Measurements from ENCODE around the gene NOCT. TPM values are rescaled to one million over a fixed set of nuclear protein-coding genes. Genes with fewer than 3 reads are reported as not detected.
"Not testable (repeated sequence)": the region's sequence is repeated elsewhere in the genome, so short reads cannot be mapped to it uniquely, and the experiment has no call there.

NOCT gene
- total and polyA plus RNA-seq, 2 experiments from 2014 or later, result 9.9 to 20.8 TPM

- no peak overlapping the region for H2AFZ ChIP-seq
- H3K4me1 ChIP-seq (ENCODE audit: insufficient read depth), result no peaks in the 10 kb centered on the region
- no peaks in the 10 kb centered on the region for H4K20me1 ChIP-seq (ENCODE audit: insufficient read depth, poor library complexity, severe bottlenecking)
- no peaks in the 10 kb centered on the region for H3K79me2 ChIP-seq
- H3K9me2 ChIP-seq (replicated peaks; ENCODE audit: insufficient read depth), result no peaks in the 10 kb centered on the region
- H3K27me3 ChIP-seq, result no peaks in the 10 kb centered on the region
- no peak overlapping the region for H3K27ac ChIP-seq
- DNase-seq (ENCODE audit: low spot score), result no peak
- 90% methylated on average over 2 of the region's 2 CpGs for WGBS (ENCODE audit: low lambda C conversion rate, missing lambda C conversion rate)
- no peak overlapping the region for H3K4me2 ChIP-seq
- H3K36me3 ChIP-seq (replicated peaks; ENCODE audit: insufficient read depth, low read depth), result no peaks in the 10 kb centered on the region
- TF ChIP-seq CTCF (IDR thresholded peaks at IDR 0.05; ENCODE audit: poor library complexity), result no peak
- no peak for TF ChIP-seq EZH2 (IDR thresholded peaks at IDR 0.05; ENCODE audit: borderline replicate concordance)
- TF ChIP-seq EZH2phosphoT487 (IDR thresholded peaks at IDR 0.05; ENCODE audit: low read depth, severe bottlenecking, unreplicated experiment), result no peak
- no peak overlapping the region for H3K4me3 ChIP-seq
- no peaks in the 10 kb centered on the region for H3K9me3 ChIP-seq (ENCODE audit: low read depth)
These were observed 22.9 kb upstream of the NOCT start for GRCh38 chr4:138992676-138993075.

- Histone ChIP-seq H3K9me2 (replicated peaks; ENCODE audit: insufficient read depth) (no peaks in the 10 kb centered on the region), H3K4me2 (no peak overlapping the region), H3K9me3 (ENCODE audit: low read depth) (no peaks in the 10 kb centered on the region), H4K20me1 (ENCODE audit: insufficient read depth, poor library complexity, severe bottlenecking) (no peaks in the 10 kb centered on the region), H3K36me3 (replicated peaks; ENCODE audit: insufficient read depth, low read depth) (no peaks in the 10 kb centered on the region), H3K27me3 (no peaks in the 10 kb centered on the region), H3K79me2 (no peaks in the 10 kb centered on the region), H3K27ac (no peak overlapping the region), H3K4me1 (ENCODE audit: insufficient read depth) (no peaks in the 10 kb centered on the region), H3K4me3 (no peak overlapping the region), H2AFZ (no peak overlapping the region)
- no peak for DNase-seq (ENCODE audit: low spot score)
- TF ChIP-seq CTCF (IDR thresholded peaks at IDR 0.05; ENCODE audit: poor library complexity) (no peak), EZH2 (IDR thresholded peaks at IDR 0.05; ENCODE audit: borderline replicate concordance) (no peak), EZH2phosphoT487 (IDR thresholded peaks at IDR 0.05; ENCODE audit: low read depth, severe bottlenecking, unreplicated experiment) (no peak)
- WGBS (ENCODE audit: low lambda C conversion rate, missing lambda C conversion rate), result 68% methylated on average over 6 of the region's 6 CpGs
These were observed 19.5 kb upstream of the NOCT start for GRCh38 chr4:138996090-138996489.

- H3K36me3 ChIP-seq (replicated peaks; ENCODE audit: insufficient read depth, low read depth), result no peaks in the 10 kb centered on the region
- H3K4me1 ChIP-seq (ENCODE audit: insufficient read depth), result no peaks in the 10 kb centered on the region
- H4K20me1 ChIP-seq (ENCODE audit: insufficient read depth, poor library complexity, severe bottlenecking), result no peaks in the 10 kb centered on the region
- no peaks in the 10 kb centered on the region for H3K9me3 ChIP-seq (ENCODE audit: low read depth)
- no peaks in the 10 kb centered on the region for H3K9me2 ChIP-seq (replicated peaks; ENCODE audit: insufficient read depth)
- H3K4me3 ChIP-seq, result no peak overlapping the region
- no peaks in the 10 kb centered on the region for H3K27me3 ChIP-seq
- 97% methylated on average over 6 of the region's 6 CpGs for WGBS (ENCODE audit: low lambda C conversion rate, missing lambda C conversion rate)
- H3K4me2 ChIP-seq, result no peak overlapping the region
- no peak for TF ChIP-seq EZH2phosphoT487 (IDR thresholded peaks at IDR 0.05; ENCODE audit: low read depth, severe bottlenecking, unreplicated experiment)
- no peak for TF ChIP-seq CTCF (IDR thresholded peaks at IDR 0.05; ENCODE audit: poor library complexity)
- TF ChIP-seq EZH2 (IDR thresholded peaks at IDR 0.05; ENCODE audit: borderline replicate concordance), result no peak
- no peak overlapping the region for H2AFZ ChIP-seq
- H3K27ac ChIP-seq, result no peak overlapping the region
- H3K79me2 ChIP-seq, result no peaks in the 10 kb centered on the region
- no peak for DNase-seq (ENCODE audit: low spot score)
These were observed 15.9 kb upstream of the NOCT start for GRCh38 chr4:138999666-139000065.

GRCh38 chr4:139000134-139000533 lies 15.4 kb upstream of the NOCT start:
- WGBS (ENCODE audit: low lambda C conversion rate, missing lambda C conversion rate), result 93% methylated on average over 5 of the region's 5 CpGs
- H3K4me1 ChIP-seq (ENCODE audit: insufficient read depth); DNase-seq (ENCODE audit: low spot score); H3K36me3 ChIP-seq (replicated peaks; ENCODE audit: insufficient read depth, low read depth); H3K9me3 ChIP-seq (ENCODE audit: low read depth); H3K4me2 ChIP-seq; H3K27me3 ChIP-seq; H3K9me2 ChIP-seq (replicated peaks; ENCODE audit: insufficient read depth); H3K27ac ChIP-seq; H3K4me3 ChIP-seq; H4K20me1 ChIP-seq (ENCODE audit: insufficient read depth, poor library complexity, severe bottlenecking); H2AFZ ChIP-seq; H3K79me2 ChIP-seq: not testable (repeated sequence)

- not testable (repeated sequence) for H3K4me3 ChIP-seq; H3K9me2 ChIP-seq (replicated peaks; ENCODE audit: insufficient read depth); H3K9me3 ChIP-seq (ENCODE audit: low read depth); H3K4me2 ChIP-seq; H3K27ac ChIP-seq; H3K36me3 ChIP-seq (replicated peaks; ENCODE audit: insufficient read depth, low read depth); H4K20me1 ChIP-seq (ENCODE audit: insufficient read depth, poor library complexity, severe bottlenecking); H2AFZ ChIP-seq; DNase-seq (ENCODE audit: low spot score); H3K4me1 ChIP-seq (ENCODE audit: insufficient read depth); H3K27me3 ChIP-seq; H3K79me2 ChIP-seq
- 84% methylated on average over 7 of the region's 7 CpGs for WGBS (ENCODE audit: low lambda C conversion rate, missing lambda C conversion rate)
These were observed 14.2 kb upstream of the NOCT start for GRCh38 chr4:139001430-139001829.

GRCh38 chr4:139003668-139004067 lies 11.9 kb upstream of the NOCT start:
- WGBS (ENCODE audit: low lambda C conversion rate, missing lambda C conversion rate), result 95% methylated on average over 4 of the region's 4 CpGs
- not testable (repeated sequence) for H3K79me2 ChIP-seq; H4K20me1 ChIP-seq (ENCODE audit: insufficient read depth, poor library complexity, severe bottlenecking); H3K27me3 ChIP-seq; H3K36me3 ChIP-seq (replicated peaks; ENCODE audit: insufficient read depth, low read depth); H3K27ac ChIP-seq; H3K4me3 ChIP-seq; H3K4me1 ChIP-seq (ENCODE audit: insufficient read depth); H3K9me3 ChIP-seq (ENCODE audit: low read depth); H3K9me2 ChIP-seq (replicated peaks; ENCODE audit: insufficient read depth); H2AFZ ChIP-seq; H3K4me2 ChIP-seq; DNase-seq (ENCODE audit: low spot score)

Data from hepatocyte (in vitro differentiated cells).